Neural cell (in vitro differentiated cells): ENCODE results near the gene GPC1. TPM values are rescaled to one million over a fixed set of nuclear protein-coding genes. Genes with fewer than 3 reads are reported as not detected.

Experiments
- H2AFZ ChIP-seq: fragments of 200-600, 300-800 bp; sonication (generic), shearing (Covaris generic); 2 replicates; pipeline ENCODE4 v1.6.0; 2014; ENCODE audit warnings: low read depth, mild to moderate bottlenecking, antibody characterized with exemption, low read length, moderate library complexity
- H3F3A ChIP-seq: fragments of 200-600 bp; shearing (Covaris generic); 2 replicates; pipeline ENCODE4 v1.6.1; 2016; ENCODE audit warnings: mild to moderate bottlenecking, moderate library complexity, mixed read lengths, antibody characterized with exemption, low read length; ENCODE audit not compliant: insufficient read depth, poor library complexity, severe bottlenecking
- H3K27ac ChIP-seq: fragments of 200-600, 300-800 bp; sonication (generic), shearing (Covaris generic); 2 replicates; pipeline ENCODE4 v1.5.1; 2014; ENCODE audit warnings: mild to moderate bottlenecking, low read length, moderate library complexity
- H3K27me3 ChIP-seq: fragments of 300-800, 200-600 bp; sonication (generic), shearing (Covaris generic); 2 replicates; pipeline ENCODE4 v1.6.0; 2014; ENCODE audit warnings: mild to moderate bottlenecking, low read depth, low read length, moderate library complexity; ENCODE audit not compliant: insufficient read depth
- H3K36me3 ChIP-seq: fragments of 300-800, 200-600 bp; sonication (generic), shearing (Covaris generic); 2 replicates; pipeline ENCODE4 v1.5.1; 2014; ENCODE audit warnings: mild to moderate bottlenecking, antibody characterized with exemption, low read length, moderate library complexity; ENCODE audit not compliant: insufficient read depth
- H3K4me2 ChIP-seq: fragments of 300-800, 200-600 bp; sonication (generic), shearing (Covaris generic); 2 replicates; pipeline ENCODE4 v1.6.0; 2014; ENCODE audit warnings: mild to moderate bottlenecking, low read length
- H3K4me3 ChIP-seq: fragments of 300-800, 200-600 bp; sonication (generic), shearing (Covaris generic); 2 replicates; pipeline ENCODE4 v1.5.1; 2014; ENCODE audit warnings: mild to moderate bottlenecking, low read length, moderate library complexity
- H3K79me2 ChIP-seq: fragments of 200-600 bp; shearing (Covaris generic); replicated peaks from 2 replicates; pipeline ENCODE4 v1.6.0; 2014; ENCODE audit warnings: mild to moderate bottlenecking, low read length, moderate library complexity; ENCODE audit not compliant: insufficient read depth
- H3K9ac ChIP-seq: fragments of 300-800, 200-600 bp; sonication (generic), shearing (Covaris generic); 2 replicates; pipeline ENCODE4 v1.6.1; 2016; ENCODE audit warnings: mild to moderate bottlenecking, low read length, mixed read lengths
- H3K9me2 ChIP-seq: fragments of 200-600 bp; shearing (Covaris generic); 2 replicates; pipeline ENCODE4 v1.6.1; 2016; ENCODE audit warnings: mild to moderate bottlenecking, low read length, mixed read lengths; ENCODE audit not compliant: insufficient read depth
- H3K9me3 ChIP-seq: fragments of 200-600, 300-800 bp; sonication (generic), shearing (Covaris generic); 2 replicates; pipeline ENCODE4 v1.6.1; 2016; ENCODE audit warnings: mild to moderate bottlenecking, mixed run types, low read length, moderate library complexity, mixed read lengths
- H4K20me1 ChIP-seq: fragments of 200-600 bp; shearing (Covaris generic); 2 replicates; pipeline ENCODE4 v1.6.1; 2016; ENCODE audit warnings: mild to moderate bottlenecking, mixed run types; ENCODE audit not compliant: insufficient read depth
- EP300 ChIP-seq: fragments of 450-650 bp; conservative IDR thresholded peaks from 2 replicates; pipeline ENCODE4 v1.6.1; 2014; ENCODE audit warnings: antibody characterized with exemption, mild to moderate bottlenecking, moderate library complexity; ENCODE audit not compliant: poor library complexity, severe bottlenecking
- EZH2 ChIP-seq: fragments of 200-600, 300-800 bp; shearing (Covaris generic), sonication (generic); IDR thresholded peaks from 2 replicates; pipeline ENCODE4 v1.6.1; 2014; ENCODE audit warnings: antibody characterized with exemption, low read length, borderline replicate concordance, mild to moderate bottlenecking; ENCODE audit not compliant: insufficient read depth, poor library complexity, severe bottlenecking
- MXI1 ChIP-seq: fragments of 450-650 bp; conservative IDR thresholded peaks from 2 replicates; pipeline ENCODE4 v1.6.1; 2014; ENCODE audit warnings: antibody characterized with exemption, mild to moderate bottlenecking; ENCODE audit not compliant: poor library complexity, severe bottlenecking
- POLR2AphosphoS5 ChIP-seq: IDR thresholded peaks from 2 replicates; pipeline ENCODE4 v1.6.1; 2012
- RAD21 ChIP-seq: fragments of 450-650 bp; conservative IDR thresholded peaks from 2 replicates; pipeline ENCODE4 v1.6.1; 2014; ENCODE audit warnings: antibody characterized with exemption, mild to moderate bottlenecking, moderate library complexity
- SMC3 ChIP-seq: fragments of 450-650 bp; conservative IDR thresholded peaks from 2 replicates; pipeline ENCODE4 v1.6.1; 2014; ENCODE audit warnings: antibody characterized with exemption, mild to moderate bottlenecking, moderate library complexity; ENCODE audit not compliant: poor library complexity
- TAF1 ChIP-seq: IDR thresholded peaks from 2 replicates; pipeline ENCODE4 v1.6.1; 2012; ENCODE audit warnings: low read depth
- polyA plus RNA-seq: library from polyadenylated mRNA; depleted of rRNA; stranded (reverse); fragments of >200 nt; gene quantifications from 2 replicates; pipeline ENCODE4 v1.2.3, GENCODE V29; 2014
- TF ChIP-seq, protein P1 (sequence below): IDR thresholded peaks from 2 replicates; pipeline ENCODE4 v1.6.1; 2012; ENCODE audit warnings: borderline replicate concordance
- TF ChIP-seq, protein P2 (sequence below): fragments of 450-650 bp; IDR thresholded peaks from 2 replicates; pipeline ENCODE4 v1.5.1; 2014; ENCODE audit warnings: antibody characterized with exemption, mild to moderate bottlenecking, moderate library complexity; ENCODE audit not compliant: poor library complexity, severe bottlenecking

GPC1 gene
- polyA plus RNA-seq, 1 donor from 2014 or later: 74.0 TPM

DNA sequence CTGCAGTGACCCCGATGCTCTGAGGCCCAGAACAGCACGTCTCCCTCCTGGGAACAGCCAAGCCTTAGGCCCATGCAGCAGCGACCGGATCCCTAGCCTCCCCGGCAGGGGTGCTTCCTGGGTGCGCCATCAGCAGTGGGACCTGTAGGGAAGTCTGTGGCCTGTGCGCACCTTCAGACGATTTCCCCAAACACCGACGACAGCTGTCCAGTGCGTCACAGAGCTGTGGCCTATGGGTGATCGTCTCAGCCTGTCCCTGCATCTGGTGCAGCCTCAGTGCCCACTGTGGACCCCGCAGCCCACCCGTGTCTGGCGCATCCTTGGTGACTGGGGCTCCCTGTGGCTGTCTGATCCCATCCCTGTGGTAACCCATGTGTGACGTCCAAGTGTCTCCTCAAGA, 9.0 kb downstream of the GPC1 start:
- no peak overlapping the region for H3K4me2 ChIP-seq
- no peaks in the 10 kb centered on the region for H4K20me1 ChIP-seq
- H3K27me3 ChIP-seq: no peaks in the 10 kb centered on the region
- H2AFZ ChIP-seq: no peak overlapping the region
- H3K9me3 ChIP-seq: no peaks in the 10 kb centered on the region
- H3F3A ChIP-seq: no peaks in the 10 kb centered on the region
- peaks cover 50% of the 10 kb centered on the region for H3K79me2 ChIP-seq
- H3K9ac ChIP-seq: no peak overlapping the region
- H3K36me3 ChIP-seq: no peaks in the 10 kb centered on the region
- H3K9me2 ChIP-seq: no peaks in the 10 kb centered on the region
- TF ChIP-seq TAF1: no peak
- no peak for TF ChIP-seq MXI1
- TF ChIP-seq EP300: no peak
- TF ChIP-seq EZH2: no peak
- no peak for TF ChIP-seq POLR2AphosphoS5
- TF ChIP-seq RAD21: no peak
- H3K4me3 ChIP-seq: no peak overlapping the region
- no peak overlapping the region for H3K27ac ChIP-seq

DNA sequence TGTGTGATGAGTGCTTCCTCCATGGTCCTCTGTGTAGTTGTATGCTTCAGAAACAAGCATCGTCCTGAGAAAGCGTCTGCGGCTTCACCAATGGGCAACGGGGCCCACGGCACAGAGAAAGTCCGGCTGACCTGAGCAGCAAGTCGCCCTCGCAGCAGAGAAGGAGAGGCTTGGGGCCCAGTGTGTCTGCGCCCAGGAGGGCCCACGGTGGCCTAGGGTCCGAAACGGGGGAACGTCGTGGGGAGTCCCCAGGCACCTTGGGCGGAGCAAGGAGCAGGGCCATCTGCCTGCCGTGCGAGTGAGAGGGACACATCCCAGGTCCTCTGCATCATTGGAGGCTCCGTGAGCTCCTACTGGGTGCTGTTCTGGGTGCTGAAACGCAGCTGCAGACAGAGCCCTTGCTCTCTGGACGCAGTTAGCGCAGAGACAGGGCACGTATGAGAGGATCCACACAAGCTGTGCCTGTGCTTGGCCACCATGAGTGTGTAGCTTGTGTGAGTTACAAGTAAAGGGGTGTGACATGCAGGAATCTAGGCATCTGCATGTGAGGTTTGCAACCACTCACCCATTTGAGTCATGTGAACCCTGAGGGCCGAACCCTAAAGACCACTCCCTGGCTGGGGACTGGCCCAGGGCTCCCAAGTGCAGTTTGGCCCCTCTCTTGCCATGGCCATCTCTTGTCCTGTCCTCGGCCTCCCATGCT, 10.6 kb downstream of the GPC1 start:
- H3K9me3 ChIP-seq: no peaks in the 10 kb centered on the region
- no peak overlapping the region for H3K4me2 ChIP-seq
- no peak overlapping the region for H3K27ac ChIP-seq
- no peaks in the 10 kb centered on the region for H3K36me3 ChIP-seq
- no peak overlapping the region for H3K9ac ChIP-seq
- H4K20me1 ChIP-seq: no peaks in the 10 kb centered on the region
- no peaks in the 10 kb centered on the region for H3F3A ChIP-seq
- no peaks in the 10 kb centered on the region for H3K27me3 ChIP-seq
- H3K9me2 ChIP-seq: no peaks in the 10 kb centered on the region
- peaks cover 40% of the 10 kb centered on the region for H3K79me2 ChIP-seq
- H2AFZ ChIP-seq: no peak overlapping the region
- TF ChIP-seq POLR2AphosphoS5 (no peak), EZH2 (no peak)
- H3K4me3 ChIP-seq: no peak overlapping the region

DNA sequence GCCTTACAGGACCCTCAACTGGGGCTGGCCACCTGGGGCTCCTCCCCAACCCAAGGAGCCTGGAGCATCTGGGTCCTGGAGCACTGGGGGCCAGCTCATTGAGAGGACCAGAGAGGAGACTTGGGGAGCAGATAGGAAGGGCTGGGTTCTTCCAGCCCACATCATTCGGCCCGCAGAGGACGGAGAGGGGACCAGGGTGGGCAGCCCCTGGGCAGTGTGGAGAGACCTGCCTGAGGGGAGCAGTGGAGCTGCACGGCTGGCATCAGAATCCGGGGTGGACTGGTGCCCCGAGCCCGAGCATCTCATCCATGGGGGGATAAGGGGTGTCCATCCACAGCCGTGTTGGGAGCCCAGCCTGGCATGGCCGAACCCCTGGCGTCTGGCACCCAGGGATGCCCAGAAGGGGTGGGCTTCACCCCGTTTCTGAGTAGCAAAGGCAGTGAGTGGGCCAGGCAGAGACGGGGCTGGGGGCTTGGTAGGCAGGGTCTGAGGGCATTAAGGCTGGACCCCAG, 11.3 kb downstream of the GPC1 start:
- no peaks in the 10 kb centered on the region for H3K36me3 ChIP-seq
- H3F3A ChIP-seq: no peaks in the 10 kb centered on the region

More for the DNA sequence above, 11.3 kb downstream of the GPC1 start:
- Histone ChIP-seq H3K9me2 (no peaks in the 10 kb centered on the region), H3K4me2 (no peak overlapping the region), H2AFZ (no peak overlapping the region), H3K4me3 (no peak overlapping the region), H3K9ac (no peak overlapping the region), H3K27me3 (no peaks in the 10 kb centered on the region), H3K9me3 (no peaks in the 10 kb centered on the region), H4K20me1 (no peaks in the 10 kb centered on the region), H3K79me2 (peaks cover 41% of the 10 kb centered on the region), H3K27ac (no peak overlapping the region)
- TF ChIP-seq, protein P1, sequence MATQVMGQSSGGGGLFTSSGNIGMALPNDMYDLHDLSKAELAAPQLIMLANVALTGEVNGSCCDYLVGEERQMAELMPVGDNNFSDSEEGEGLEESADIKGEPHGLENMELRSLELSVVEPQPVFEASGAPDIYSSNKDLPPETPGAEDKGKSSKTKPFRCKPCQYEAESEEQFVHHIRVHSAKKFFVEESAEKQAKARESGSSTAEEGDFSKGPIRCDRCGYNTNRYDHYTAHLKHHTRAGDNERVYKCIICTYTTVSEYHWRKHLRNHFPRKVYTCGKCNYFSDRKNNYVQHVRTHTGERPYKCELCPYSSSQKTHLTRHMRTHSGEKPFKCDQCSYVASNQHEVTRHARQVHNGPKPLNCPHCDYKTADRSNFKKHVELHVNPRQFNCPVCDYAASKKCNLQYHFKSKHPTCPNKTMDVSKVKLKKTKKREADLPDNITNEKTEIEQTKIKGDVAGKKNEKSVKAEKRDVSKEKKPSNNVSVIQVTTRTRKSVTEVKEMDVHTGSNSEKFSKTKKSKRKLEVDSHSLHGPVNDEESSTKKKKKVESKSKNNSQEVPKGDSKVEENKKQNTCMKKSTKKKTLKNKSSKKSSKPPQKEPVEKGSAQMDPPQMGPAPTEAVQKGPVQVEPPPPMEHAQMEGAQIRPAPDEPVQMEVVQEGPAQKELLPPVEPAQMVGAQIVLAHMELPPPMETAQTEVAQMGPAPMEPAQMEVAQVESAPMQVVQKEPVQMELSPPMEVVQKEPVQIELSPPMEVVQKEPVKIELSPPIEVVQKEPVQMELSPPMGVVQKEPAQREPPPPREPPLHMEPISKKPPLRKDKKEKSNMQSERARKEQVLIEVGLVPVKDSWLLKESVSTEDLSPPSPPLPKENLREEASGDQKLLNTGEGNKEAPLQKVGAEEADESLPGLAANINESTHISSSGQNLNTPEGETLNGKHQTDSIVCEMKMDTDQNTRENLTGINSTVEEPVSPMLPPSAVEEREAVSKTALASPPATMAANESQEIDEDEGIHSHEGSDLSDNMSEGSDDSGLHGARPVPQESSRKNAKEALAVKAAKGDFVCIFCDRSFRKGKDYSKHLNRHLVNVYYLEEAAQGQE: no peak
- TF ChIP-seq SMC3: no peak
- no peak for TF ChIP-seq EP300
- TF ChIP-seq, protein P2, sequence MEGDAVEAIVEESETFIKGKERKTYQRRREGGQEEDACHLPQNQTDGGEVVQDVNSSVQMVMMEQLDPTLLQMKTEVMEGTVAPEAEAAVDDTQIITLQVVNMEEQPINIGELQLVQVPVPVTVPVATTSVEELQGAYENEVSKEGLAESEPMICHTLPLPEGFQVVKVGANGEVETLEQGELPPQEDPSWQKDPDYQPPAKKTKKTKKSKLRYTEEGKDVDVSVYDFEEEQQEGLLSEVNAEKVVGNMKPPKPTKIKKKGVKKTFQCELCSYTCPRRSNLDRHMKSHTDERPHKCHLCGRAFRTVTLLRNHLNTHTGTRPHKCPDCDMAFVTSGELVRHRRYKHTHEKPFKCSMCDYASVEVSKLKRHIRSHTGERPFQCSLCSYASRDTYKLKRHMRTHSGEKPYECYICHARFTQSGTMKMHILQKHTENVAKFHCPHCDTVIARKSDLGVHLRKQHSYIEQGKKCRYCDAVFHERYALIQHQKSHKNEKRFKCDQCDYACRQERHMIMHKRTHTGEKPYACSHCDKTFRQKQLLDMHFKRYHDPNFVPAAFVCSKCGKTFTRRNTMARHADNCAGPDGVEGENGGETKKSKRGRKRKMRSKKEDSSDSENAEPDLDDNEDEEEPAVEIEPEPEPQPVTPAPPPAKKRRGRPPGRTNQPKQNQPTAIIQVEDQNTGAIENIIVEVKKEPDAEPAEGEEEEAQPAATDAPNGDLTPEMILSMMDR: no peak
- no peak for TF ChIP-seq MXI1
